B cell (primary cell): Measurements from ENCODE around the gene YJEFN3.

ENCODE experiments used
- CTCF ChIP-seq: fragments of 200-600 bp; IDR thresholded peaks from one replicate; pipeline ENCODE4 v1.8.0; 2022; ENCODE audit warnings: antibody characterized with exemption, mild to moderate bottlenecking
- EZH2 ChIP-seq: IDR thresholded peaks from 2 replicates; pipeline ENCODE4 v1.6.1; 2012; ENCODE audit warnings: borderline replicate concordance, low read depth, mild to moderate bottlenecking, moderate library complexity, low read length; ENCODE audit not compliant: insufficient read depth, poor library complexity, severe bottlenecking

- TF ChIP-seq EZH2 (no peak), CTCF (no peak)
These were observed 15.0 kb upstream of the YJEFN3 start for GRCh38 chr19:19513682-19514081.
